IMR-90 (cell line): Measurements from ENCODE around the gene ERGIC1. TPM values are rescaled to one million over a fixed set of nuclear protein-coding genes. Genes with fewer than 3 reads are reported as not detected.

Source experiments
- ATAC-seq: fragments of 200-7000 bp; cut with Tn5 transposase; 2 replicates; pipeline ENCODE4 v1.9.1; 2020; ENCODE audit warnings: low read depth, mild to moderate bottlenecking, moderate library complexity
- BruUV-seq: library from RNA; stranded (reverse); fragments of 400-500 nt; replicated peaks from 2 replicates; lab custom pipeline; 2021; lab: Mats Ljungman, UMichigan
- CTCF ChIA-PET: fragments of 300-600 bp; formaldehyde crosslinking; extraction: SDS; loops from one replicate; lab custom pipeline; 2021; ENCODE audit warnings: antibody characterized with exemption; lab: Yijun Ruan, JAX
- POLR2A ChIA-PET: fragments of 300-600 bp; sonication (Branson Sonifier 250); formaldehyde crosslinking; loops from one replicate; lab custom pipeline; 2022; ENCODE audit warnings: antibody characterized with exemption; ENCODE audit not compliant: unreplicated experiment; lab: Charles Lee
- DNase-seq: peaks from one replicate; pipeline ENCODE4 v3.0.0; 2013
- H2AFZ ChIP-seq: replicated peaks from 2 replicates; pipeline ENCODE3; 2013; ENCODE audit warnings: low read length, mild to moderate bottlenecking; ENCODE audit not compliant: poor library complexity
- H2AK5ac ChIP-seq: 2 replicates; pipeline ENCODE4 v1.6.1; 2013; ENCODE audit warnings: low read depth, low read length, inconsistent platforms
- H2AK9ac ChIP-seq: replicated peaks from 2 replicates; pipeline ENCODE3; 2013; ENCODE audit warnings: mild to moderate bottlenecking, low read depth, low read length, moderate library complexity; ENCODE audit not compliant: poor library complexity
- H2BK120ac ChIP-seq: 2 replicates; pipeline ENCODE4 v1.6.1; 2013; ENCODE audit warnings: low read depth, low read length, inconsistent platforms
- H2BK15ac ChIP-seq: 3 replicates; pipeline ENCODE4 v1.6.1; 2013; ENCODE audit warnings: low read depth, low read length, inconsistent platforms
- H2BK20ac ChIP-seq: 2 replicates; pipeline ENCODE4 v1.6.1; 2013; ENCODE audit warnings: low read depth, mild to moderate bottlenecking, inconsistent platforms, low read length, moderate library complexity
- H2BK5ac ChIP-seq: 2 replicates; pipeline ENCODE4 v1.6.1; 2013; ENCODE audit warnings: mild to moderate bottlenecking, low read depth, low read length, inconsistent platforms; ENCODE audit not compliant: poor library complexity, severe bottlenecking
- H3K14ac ChIP-seq: replicated peaks from 2 replicates; pipeline ENCODE4 v1.6.1; 2013; ENCODE audit warnings: low read depth, low read length, inconsistent platforms
- H3K18ac ChIP-seq: 2 replicates; pipeline ENCODE4 v1.6.1; 2013; ENCODE audit warnings: low read depth, low read length, control low read depth
- H3K23ac ChIP-seq: 2 replicates; pipeline ENCODE4 v1.6.1; 2013; ENCODE audit warnings: low read depth, low read length, inconsistent platforms
- H3K27ac ChIP-seq: 2 replicates; pipeline ENCODE4 v1.5.1; 2013; ENCODE audit warnings: mild to moderate bottlenecking, control low read depth, low read length; ENCODE audit not compliant: insufficient read depth
- H3K27me3 ChIP-seq: 2 replicates; pipeline ENCODE4 v1.6.1; 2013; ENCODE audit warnings: low read length; ENCODE audit not compliant: control insufficient read depth, insufficient read depth
- H3K36me3 ChIP-seq: 2 replicates; pipeline ENCODE4 v1.6.1; 2013; ENCODE audit warnings: low read length, mixed read lengths; ENCODE audit not compliant: control insufficient read depth, insufficient read depth
- H3K4ac ChIP-seq: 2 replicates; pipeline ENCODE4 v1.6.1; 2013; ENCODE audit warnings: low read depth, low read length, inconsistent platforms
- H3K4me1 ChIP-seq: 2 replicates; pipeline ENCODE4 v1.6.1; 2013; ENCODE audit warnings: low read length, mixed read lengths; ENCODE audit not compliant: control insufficient read depth, insufficient read depth
- H3K4me2 ChIP-seq: 2 replicates; pipeline ENCODE4 v1.6.1; 2013; ENCODE audit warnings: low read depth, mild to moderate bottlenecking, control low read depth, low read length, moderate library complexity
- H3K4me3 ChIP-seq: 2 replicates; pipeline ENCODE4 v1.5.1; 2013; ENCODE audit warnings: low read depth, mild to moderate bottlenecking, control low read depth, low read length, moderate library complexity; ENCODE audit not compliant: insufficient read depth
- H3K56ac ChIP-seq: 2 replicates; pipeline ENCODE4 v1.6.1; 2013; ENCODE audit warnings: low read length, inconsistent platforms; ENCODE audit not compliant: insufficient read depth; ENCODE audit errors: extremely low read depth
- H3K79me1 ChIP-seq, 2 experiments: 2 replicates each; pipeline ENCODE4 v1.6.1; 2013; ENCODE audit warnings: low read length in 2 of 2, inconsistent platforms in 1 of 2, low read depth in 1 of 2
- H3K9ac ChIP-seq: 2 replicates; pipeline ENCODE4 v1.6.1; 2013; ENCODE audit warnings: low read depth, low read length, control low read depth
- H3K9me1 ChIP-seq: 2 replicates; pipeline ENCODE4 v1.6.1; 2013; ENCODE audit warnings: low read length, inconsistent platforms; ENCODE audit not compliant: insufficient read depth
- H3K9me3 ChIP-seq: 2 replicates; pipeline ENCODE4 v1.6.1; 2013; ENCODE audit warnings: low read length; ENCODE audit not compliant: control insufficient read depth, insufficient read depth
- H4K20me1 ChIP-seq: 2 replicates; pipeline ENCODE4 v1.6.1; 2013; ENCODE audit warnings: low read length, inconsistent platforms; ENCODE audit not compliant: insufficient read depth
- H4K5ac ChIP-seq: 2 replicates; pipeline ENCODE4 v1.6.1; 2013; ENCODE audit warnings: mild to moderate bottlenecking, low read depth, low read length, control low read depth
- H4K8ac ChIP-seq, 2 experiments: 2 replicates each; pipeline ENCODE4 v1.6.1; 2013; ENCODE audit warnings: low read depth in 2 of 2, low read length in 2 of 2, control low read depth in 1 of 2, inconsistent platforms in 1 of 2
- H4K91ac ChIP-seq: 2 replicates; pipeline ENCODE4 v1.6.1; 2013; ENCODE audit warnings: low read depth, low read length, inconsistent platforms; ENCODE audit not compliant: insufficient read depth
- BHLHE40 ChIP-seq: fragments of 150-350 bp; IDR thresholded peaks from 2 replicates; pipeline ENCODE4 v1.6.1; 2016; ENCODE audit warnings: mild to moderate bottlenecking, low read depth, low read length
- CEBPB ChIP-seq: IDR thresholded peaks from 2 replicates; pipeline ENCODE4 v1.6.1; 2012; ENCODE audit warnings: low read depth, low read length, improper control_type of control experiment
- CHD1 ChIP-seq: IDR thresholded peaks from 2 replicates; pipeline ENCODE4 v1.6.1; 2012; ENCODE audit warnings: low read depth, low read length, improper control_type of control experiment
- MAFK ChIP-seq: IDR thresholded peaks from 2 replicates; pipeline ENCODE4 v1.6.1; 2012; ENCODE audit warnings: low read depth, low read length, improper control_type of control experiment
- MAZ ChIP-seq: IDR thresholded peaks from 2 replicates; pipeline ENCODE4 v1.6.1; 2012; ENCODE audit warnings: low read depth, mild to moderate bottlenecking, low read length, improper control_type of control experiment, moderate library complexity, borderline replicate concordance
- MXI1 ChIP-seq: IDR thresholded peaks from 2 replicates; pipeline ENCODE4 v1.6.1; 2012; ENCODE audit warnings: low read depth, mild to moderate bottlenecking, low read length, moderate library complexity, borderline replicate concordance
- NFE2L2 ChIP-seq: fragments of 150-350 bp; IDR thresholded peaks from 2 replicates; pipeline ENCODE4 v1.6.1; 2016; ENCODE audit warnings: low read depth, mild to moderate bottlenecking, low read length
- POLR2A ChIP-seq: IDR thresholded peaks from 2 replicates; pipeline ENCODE4 v1.6.1; 2012; ENCODE audit warnings: mild to moderate bottlenecking, low read depth, low read length
- RCOR1 ChIP-seq: IDR thresholded peaks from 2 replicates; pipeline ENCODE4 v1.6.1; 2012; ENCODE audit warnings: mild to moderate bottlenecking, low read length, improper control_type of control experiment; ENCODE audit not compliant: insufficient replicate concordance
- RFX5 ChIP-seq: IDR thresholded peaks from 2 replicates; pipeline ENCODE4 v1.8.0; 2012; ENCODE audit warnings: low read depth, mild to moderate bottlenecking, low read length, moderate library complexity
- SMC3 ChIP-seq: fragments of 150-350 bp; IDR thresholded peaks from 2 replicates; pipeline ENCODE4 v1.6.1; 2016; ENCODE audit warnings: low read depth, mild to moderate bottlenecking, antibody characterized with exemption, low read length, moderate library complexity
- WGBS, 2 experiments: methylation state at CpG; one replicate each; pipeline versions ENCODE4 v1.1.5 to v1.1.7; 2013; ENCODE audit warnings: missing lambda C conversion rate in 2 of 2; ENCODE audit not compliant: insufficient read length in 1 of 2; ENCODE audit errors: extremely low coverage in 2 of 2; 5-methylcytosine and 5-hydroxymethylcytosine counted together
- dilution Hi-C: fragments of 300-500 bp; cut with HindIII; formaldehyde crosslinking; loops from one replicate; pipeline ENCODE4 v1.14.3; 2018; ENCODE audit warnings: low sequenced_read_pairs; ENCODE audit not compliant: unreplicated experiment
- in situ Hi-C: fragments of 300-500 bp; cut with MboI; formaldehyde crosslinking; loops from 3 replicates; pipeline ENCODE4 v1.14.3; 2019; ENCODE audit warnings: low sequenced_read_pairs, inconsistent platforms, mixed read lengths
- intact Hi-C: fragments of 100-400 bp; cut with micrococcal nuclease; formaldehyde crosslinking; loops from 2 replicates; pipeline ENCODE4 v1.10.0; 2022
- polyA plus RNA-seq, 3 experiments: library from polyadenylated mRNA; depleted of rRNA; stranded (reverse); fragments of >200 nt; gene quantifications; 2 replicates each; pipeline ENCODE4 v1.2.3, GENCODE V29; 2012; ENCODE audit warnings: low replicate concordance in 1 of 3
- total RNA-seq: library from RNA; depleted of rRNA; stranded (reverse); fragments of >200 nt; gene quantifications from 2 replicates; pipeline ENCODE4 v1.2.3, GENCODE V29; 2012
- TF ChIP-seq, protein P1 (sequence below): conservative IDR thresholded peaks from 2 replicates; pipeline ENCODE4 v1.5.1; 2012; ENCODE audit warnings: mild to moderate bottlenecking, low read depth, low read length, improper control_type of control experiment
- TF ChIP-seq, protein P2 (sequence below): fragments of 150-350 bp; IDR thresholded peaks from 2 replicates; pipeline ENCODE4 v1.6.1; 2017; ENCODE audit warnings: mild to moderate bottlenecking, antibody characterized with exemption, low read length, low read depth

ERGIC1 gene
- total and polyA plus RNA-seq, 2 of the 4 experiments (the other 2 are of a cell fraction), result 134 to 192 TPM

DNA sequence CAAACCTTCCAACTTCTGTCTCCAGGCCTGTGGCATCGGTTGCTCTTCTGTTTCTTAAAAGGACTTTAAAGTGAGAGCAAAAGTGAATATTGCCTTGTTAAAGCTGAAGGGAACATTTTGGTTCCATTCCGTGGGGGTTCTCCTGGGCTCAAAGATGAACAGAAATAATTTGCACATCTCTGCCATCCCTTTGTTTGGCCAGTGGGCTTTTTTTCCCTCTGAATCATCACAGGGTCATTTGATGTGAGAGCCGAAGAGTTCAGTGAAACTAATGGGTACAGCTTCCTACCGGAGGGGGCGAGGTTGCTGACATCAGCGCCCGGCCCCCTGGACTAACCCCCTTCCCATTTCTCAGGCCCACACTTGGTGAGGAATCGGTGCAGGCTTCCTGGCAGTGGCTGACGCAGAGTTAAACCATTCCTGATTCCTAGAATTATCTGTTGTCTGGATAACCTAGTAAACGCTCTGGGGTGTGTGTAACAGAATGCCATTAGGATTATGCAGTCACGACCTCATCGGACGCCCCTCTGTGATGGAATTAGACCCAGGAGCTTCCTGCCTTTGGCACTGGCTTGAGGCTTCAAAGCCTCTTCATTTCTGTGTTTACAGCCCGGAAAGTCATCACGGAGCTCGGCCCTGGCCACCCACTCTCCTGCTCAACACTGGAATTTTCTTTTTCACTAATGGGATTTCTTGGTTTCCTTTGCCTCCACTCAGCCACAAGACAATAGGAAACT lies 63.6 kb downstream of the ERGIC1 start:
- no TSS peak for BruUV-seq
- POLR2A ChIA-PET, result interaction anchor here (0.6 to 1.3 kb wide), 4 partner anchors 12 to 131 kb away, joined by 3 to 4 read pairs (median 3); no protein-coding TSS in a partner anchor
- CTCF ChIA-PET, result interaction anchor here (0.6 to 1.3 kb wide), 4 partner anchors 18 to 1087 kb away, joined by 3 to 4 read pairs (median 4); no protein-coding TSS in a partner anchor
- TF ChIP-seq MXI1 (no peak), CEBPB (peak; percentile 65; the same call in 1 of the 2 replicates), RCOR1 (peak; percentile 59), BHLHE40 (peak; percentile 57), POLR2A (peak; percentile 11; the same call in 1 of the 2 replicates), CHD1 (no peak), SMC3 (peak; percentile 26), NFE2L2 (no peak), MAZ (peak; percentile 80; the same call in 1 of the 2 replicates), MAFK (peak; percentile 70), RFX5 (no peak)
- TF ChIP-seq, protein P1, sequence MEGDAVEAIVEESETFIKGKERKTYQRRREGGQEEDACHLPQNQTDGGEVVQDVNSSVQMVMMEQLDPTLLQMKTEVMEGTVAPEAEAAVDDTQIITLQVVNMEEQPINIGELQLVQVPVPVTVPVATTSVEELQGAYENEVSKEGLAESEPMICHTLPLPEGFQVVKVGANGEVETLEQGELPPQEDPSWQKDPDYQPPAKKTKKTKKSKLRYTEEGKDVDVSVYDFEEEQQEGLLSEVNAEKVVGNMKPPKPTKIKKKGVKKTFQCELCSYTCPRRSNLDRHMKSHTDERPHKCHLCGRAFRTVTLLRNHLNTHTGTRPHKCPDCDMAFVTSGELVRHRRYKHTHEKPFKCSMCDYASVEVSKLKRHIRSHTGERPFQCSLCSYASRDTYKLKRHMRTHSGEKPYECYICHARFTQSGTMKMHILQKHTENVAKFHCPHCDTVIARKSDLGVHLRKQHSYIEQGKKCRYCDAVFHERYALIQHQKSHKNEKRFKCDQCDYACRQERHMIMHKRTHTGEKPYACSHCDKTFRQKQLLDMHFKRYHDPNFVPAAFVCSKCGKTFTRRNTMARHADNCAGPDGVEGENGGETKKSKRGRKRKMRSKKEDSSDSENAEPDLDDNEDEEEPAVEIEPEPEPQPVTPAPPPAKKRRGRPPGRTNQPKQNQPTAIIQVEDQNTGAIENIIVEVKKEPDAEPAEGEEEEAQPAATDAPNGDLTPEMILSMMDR, result 0 out of 2 replicates have a peak, but pooled peaks have one; percentile 1
- TF ChIP-seq, protein P2, sequence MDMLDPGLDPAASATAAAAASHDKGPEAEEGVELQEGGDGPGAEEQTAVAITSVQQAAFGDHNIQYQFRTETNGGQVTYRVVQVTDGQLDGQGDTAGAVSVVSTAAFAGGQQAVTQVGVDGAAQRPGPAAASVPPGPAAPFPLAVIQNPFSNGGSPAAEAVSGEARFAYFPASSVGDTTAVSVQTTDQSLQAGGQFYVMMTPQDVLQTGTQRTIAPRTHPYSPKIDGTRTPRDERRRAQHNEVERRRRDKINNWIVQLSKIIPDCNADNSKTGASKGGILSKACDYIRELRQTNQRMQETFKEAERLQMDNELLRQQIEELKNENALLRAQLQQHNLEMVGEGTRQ, result no peak

More for the DNA sequence above, 63.6 kb downstream of the ERGIC1 start:
- DNase-seq (peak; percentile 97), ATAC-seq (peak; percentile 55)
- Histone ChIP-seq H3K9me3 (no peaks in the 10 kb centered on the region), H3K23ac (peak overlapping the region; percentile 95), H2BK5ac (peak overlapping the region; percentile 98), H3K27ac (peak overlapping the region; percentile 98), H2AFZ (peak overlapping the region; percentile 27), H4K20me1 (no peaks in the 10 kb centered on the region; the same call in 1 of the 2 replicates), H3K18ac (peak overlapping the region; percentile 93), H2AK9ac (peak overlapping the region; percentile 86), H3K79me1 (peaks cover 44 to 70% of the 10 kb centered on the region in 2 experiments), H3K9ac (peak overlapping the region; percentile 86), H3K14ac (peak overlapping the region; percentile 96), H3K56ac (peak overlapping the region; percentile 95), H3K27me3 (no peaks in the 10 kb centered on the region), H4K5ac (peak overlapping the region; percentile 95), H3K9me1 (peaks cover 25% of the 10 kb centered on the region), H2BK20ac (peak overlapping the region; percentile 97), H3K4me2 (peak overlapping the region; percentile 14), H4K8ac (peak overlapping the region; percentile 89 to 91), H3K4ac (peak overlapping the region; percentile 99), H2BK15ac (peak overlapping the region; percentile 79), H3K4me1 (peaks cover 33% of the 10 kb centered on the region), H2AK5ac (peak overlapping the region; percentile 99), H4K91ac (peak overlapping the region; percentile 99), H3K36me3 (peaks cover 18% of the 10 kb centered on the region), H3K4me3 (no peak overlapping the region), H2BK120ac (peak overlapping the region; percentile 97)
- 0% methylated on average over 3 of the region's 16 CpGs; no CpG with 5 or more reads in 1 of the 2 experiments for WGBS, 2 experiments
- in situ Hi-C loops (no loop called here), intact Hi-C loops (no loop called here), dilution Hi-C loops (no loop called here)
